ENCODE measurements around the gene ZIC5.
A peak's percentile ranks its signal among the peaks of the same experiment; 100 is the strongest.

ZIC5 gene

GRCh38 chr13:99987154-99988019 is 15.8 kb upstream of the ZIC5 start:
- no peak for DNase-seq

GRCh38 chr13:99986741-99987140 is 15.2 kb upstream of the ZIC5 start:
- DNase-seq: no peak

GRCh38 chr13:99985886-99986527 is 14.4 kb upstream of the ZIC5 start:
- DNase-seq: no peak

- DNase-seq: no peak
Observed at GRCh38 chr13:99985241-99985874, 13.8 kb upstream of the ZIC5 start.

GRCh38 chr13:99984461-99985240 is 13.1 kb upstream of the ZIC5 start:
- DNase-seq: peak; percentile 15

- no peak for DNase-seq
Observed at GRCh38 chr13:99983499-99984401, 12.2 kb upstream of the ZIC5 start.

- no peak for DNase-seq
Observed at GRCh38 chr13:99982731-99983498, 11.3 kb upstream of the ZIC5 start.

GRCh38 chr13:99982036-99982730 is 10.6 kb upstream of the ZIC5 start:
- peak; percentile 35 for DNase-seq

- no peak for DNase-seq
Observed at GRCh38 chr13:99981735-99982035, 10.1 kb upstream of the ZIC5 start, which contains the start of gene ZIC2. Gene ZIC2 (plus strand): TSS chr13:99981784. CDS start chr13:99982065, 281 bp downstream.

GRCh38 chr13:99980824-99981734 is 9.5 kb upstream of the ZIC5 start:
- no peak for DNase-seq

- peak; percentile 68 for DNase-seq
Observed at GRCh38 chr13:99980201-99980823, 8.7 kb upstream of the ZIC5 start.

GRCh38 chr13:99979453-99980200 is 8.1 kb upstream of the ZIC5 start:
- DNase-seq: no peak

- DNase-seq: no peak
Observed at GRCh38 chr13:99978799-99979452, 7.4 kb upstream of the ZIC5 start.

GRCh38 chr13:99977912-99978798 is 6.6 kb upstream of the ZIC5 start:
- DNase-seq: no peak

- no peak for DNase-seq
Observed at GRCh38 chr13:99977334-99977911, 5.9 kb upstream of the ZIC5 start.

GRCh38 chr13:99976575-99976974 is 5.0 kb upstream of the ZIC5 start:
- no peak for DNase-seq
